GM19240 (cell line): ENCODE measurements around the gene NKX2-2.

Source experiments
- DNase-seq: peaks from one replicate; pipeline ENCODE4 v3.0.0; 2011; ENCODE audit warnings: low spot score; ENCODE audit not compliant: insufficient read length

The NKX2-2 gene

DNA sequence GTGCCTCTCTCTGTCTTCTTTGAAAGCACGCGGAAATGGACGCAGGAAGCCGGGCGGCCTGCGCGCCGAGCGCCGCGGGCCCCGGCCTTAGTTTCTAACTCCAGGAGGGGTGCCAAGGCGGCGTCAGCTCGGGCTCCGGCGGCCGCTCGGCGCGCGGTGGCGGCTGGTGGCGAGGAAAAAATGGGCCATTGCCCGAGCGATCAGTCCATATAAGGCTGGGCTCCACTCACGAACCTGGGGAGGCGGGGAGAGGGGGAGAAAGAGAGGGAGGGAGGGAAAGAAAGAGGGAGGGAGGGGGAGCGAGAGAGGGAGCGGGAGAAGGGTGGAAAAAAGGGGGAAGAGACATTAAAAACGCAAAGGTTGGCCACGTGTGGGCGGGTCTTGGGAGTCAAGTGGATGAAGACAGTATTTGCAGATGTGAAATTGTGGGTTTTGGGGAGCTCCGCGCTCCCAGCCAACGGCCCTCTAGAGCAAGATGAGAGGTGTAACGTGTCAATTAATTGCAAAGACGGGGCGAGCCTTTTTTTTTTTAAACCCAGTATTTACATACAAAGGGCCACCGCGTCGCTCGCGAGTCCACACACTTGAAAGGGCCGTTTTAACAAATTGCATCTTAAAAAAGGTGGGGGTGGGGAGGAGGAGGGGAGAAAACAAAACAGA, at the start of gene NKX2-2:
TSS of gene NKX2-2 (minus strand) at position 184 of the 660 bp plus-strand sequence. CDS start 395 bp downstream, outside the sequence.
- DNase-seq: no peak

GRCh38 chr20:21562656-21563055, 48.8 kb upstream of the NKX2-2 start:
- DNase-seq: no peak

GRCh38 chr20:21559305-21559704, 45.4 kb upstream of the NKX2-2 start:
- no peak for DNase-seq

DNA sequence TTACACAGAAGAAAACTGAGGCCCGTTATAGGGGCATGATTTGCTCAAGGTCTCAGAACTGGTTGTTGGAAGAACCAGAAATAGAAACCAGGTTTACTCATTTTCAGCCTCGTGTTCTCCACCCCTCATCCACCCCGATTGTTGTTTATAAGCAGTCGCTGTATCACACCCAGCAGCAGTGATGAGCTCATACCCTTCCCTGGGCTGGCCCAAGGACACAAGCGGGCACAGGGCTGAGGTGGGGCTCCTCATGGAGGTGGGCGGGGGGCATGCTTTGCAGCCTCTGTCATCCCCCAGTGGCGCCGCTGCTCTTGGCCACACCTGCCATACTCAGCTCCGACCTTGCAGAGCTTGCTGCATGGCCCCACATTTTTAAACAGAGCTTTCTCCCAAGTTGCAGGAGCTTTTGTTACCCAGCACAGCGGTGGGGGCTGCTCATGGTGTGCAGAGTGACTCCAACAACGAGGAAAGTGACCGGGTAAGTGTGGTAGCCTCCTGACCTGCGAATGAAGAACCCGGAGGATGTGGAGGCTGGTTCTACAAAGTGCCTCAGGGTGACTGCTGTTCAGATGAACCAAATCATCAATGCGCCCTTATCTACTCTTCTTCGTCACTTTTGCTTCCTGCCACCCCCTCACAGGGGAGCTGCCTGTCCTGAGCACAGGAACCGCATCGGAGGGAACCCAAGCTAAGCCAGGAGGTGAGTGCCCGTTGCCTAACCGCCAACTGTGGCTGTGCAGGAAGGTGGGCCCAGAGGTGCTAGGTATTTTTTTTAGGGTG, 43.6 kb upstream of the NKX2-2 start:
- DNase-seq: no peak

DNA sequence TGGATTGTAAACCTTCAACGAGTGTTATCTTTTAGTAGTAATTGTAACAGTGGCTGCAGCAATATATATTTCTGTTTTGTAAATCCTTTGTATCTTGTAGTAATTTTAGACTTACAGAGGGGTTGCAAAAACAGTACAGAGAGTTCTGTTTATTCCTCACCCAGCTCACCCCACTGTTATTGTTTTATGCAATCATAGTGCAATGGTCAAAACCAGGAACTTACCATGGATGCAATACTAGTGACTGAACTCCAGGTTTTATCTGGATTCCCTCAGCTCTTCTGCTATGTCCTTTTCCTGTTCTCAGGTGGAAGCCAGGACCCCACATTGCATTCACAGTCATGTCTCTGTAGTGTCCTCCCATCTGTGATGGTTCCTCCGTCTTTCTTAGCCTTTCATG, 42.5 kb upstream of the NKX2-2 start:
- no peak for DNase-seq

GRCh38 chr20:21555470-21556120, 41.7 kb upstream of the NKX2-2 start:
- no peak for DNase-seq

DNA sequence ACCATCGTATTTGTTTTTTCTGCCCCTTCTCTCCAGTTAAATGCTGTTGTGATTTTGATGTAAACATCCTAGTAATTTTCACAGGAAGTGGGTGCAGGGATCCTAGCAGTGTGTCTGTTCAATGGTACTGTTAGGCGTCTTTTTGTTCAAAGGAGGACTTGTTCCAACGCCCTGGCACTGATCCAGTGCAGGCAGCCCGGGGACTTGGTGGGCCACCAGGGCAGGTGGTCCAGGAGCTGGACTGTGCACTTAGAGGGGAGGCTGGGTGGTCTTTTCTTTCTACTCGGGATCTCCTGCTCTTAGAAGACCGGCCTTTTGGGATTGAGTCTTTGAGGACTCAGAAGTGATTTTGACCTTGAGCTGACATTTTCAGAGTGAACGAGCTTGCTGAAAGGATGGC, 41.1 kb upstream of the NKX2-2 start:
- no peak for DNase-seq

DNA sequence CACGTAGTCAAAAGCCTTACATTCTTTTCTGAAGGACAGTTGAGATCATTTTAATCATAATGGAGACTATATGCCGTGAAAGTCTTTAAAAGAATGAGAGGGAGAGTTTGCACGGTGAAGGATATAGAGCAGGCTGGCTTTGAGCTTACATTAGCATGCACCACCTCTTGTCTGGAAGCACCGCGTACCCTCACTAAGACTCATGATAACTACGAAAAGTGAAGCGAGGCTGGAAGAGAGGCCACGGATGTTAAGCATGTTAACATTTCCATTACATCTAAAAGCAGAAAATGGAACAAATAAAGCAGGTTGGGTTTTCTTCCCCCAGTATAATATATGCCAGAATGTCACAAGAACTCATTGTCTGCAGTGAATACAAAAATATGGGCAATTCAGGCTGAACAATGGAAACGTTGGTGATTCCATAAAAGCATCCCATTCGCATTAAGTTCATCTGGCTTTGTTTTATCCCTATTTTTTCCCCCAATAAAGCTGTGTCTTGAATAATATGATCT, 40.6 kb upstream of the NKX2-2 start:
- no peak for DNase-seq

DNA sequence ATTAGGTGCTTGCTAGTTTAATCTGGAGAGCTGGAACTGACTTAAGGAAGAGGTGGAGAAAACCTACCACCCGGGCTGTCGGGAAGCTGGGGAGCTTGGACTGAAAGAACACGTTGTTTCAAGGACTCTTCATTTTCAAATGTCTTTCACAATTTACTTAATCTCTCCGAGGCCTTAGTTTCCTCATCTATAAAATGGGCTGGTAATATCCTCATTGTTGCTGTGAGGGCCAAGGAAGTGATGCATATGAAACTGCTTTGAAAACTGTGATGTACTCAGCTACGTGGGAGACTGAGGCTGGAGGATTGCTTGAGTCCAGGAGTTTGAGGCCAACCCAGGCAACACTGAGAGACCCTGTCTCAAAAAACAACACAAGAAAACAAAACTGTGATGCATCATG, 36.7 kb upstream of the NKX2-2 start:
- DNase-seq: no peak

- DNase-seq: no peak
Measured at GRCh38 chr20:21548390-21549035, 34.6 kb upstream of the NKX2-2 start.

DNA sequence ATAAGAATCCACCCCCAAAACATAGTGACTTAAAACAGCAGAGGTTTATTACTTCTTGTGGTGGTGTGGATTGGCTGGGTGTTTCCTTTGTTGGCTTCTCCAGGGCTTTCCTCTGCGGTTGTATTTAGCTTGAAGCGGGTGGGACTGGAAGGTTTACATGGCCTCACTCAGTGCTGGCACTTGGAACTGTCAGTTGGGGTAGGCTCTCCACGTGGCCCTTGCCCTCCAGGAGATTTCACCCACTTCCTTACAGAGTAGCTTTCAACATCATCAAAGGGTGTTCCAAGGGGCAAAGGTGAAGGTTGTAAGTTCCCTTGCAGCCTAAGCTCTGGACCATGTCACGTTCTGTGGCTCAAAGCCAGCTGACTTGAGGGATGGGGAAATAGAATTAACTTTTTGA, 32.5 kb upstream of the NKX2-2 start:
- DNase-seq: no peak

GRCh38 chr20:21539512-21539911, 25.6 kb upstream of the NKX2-2 start:
- no peak for DNase-seq

DNA sequence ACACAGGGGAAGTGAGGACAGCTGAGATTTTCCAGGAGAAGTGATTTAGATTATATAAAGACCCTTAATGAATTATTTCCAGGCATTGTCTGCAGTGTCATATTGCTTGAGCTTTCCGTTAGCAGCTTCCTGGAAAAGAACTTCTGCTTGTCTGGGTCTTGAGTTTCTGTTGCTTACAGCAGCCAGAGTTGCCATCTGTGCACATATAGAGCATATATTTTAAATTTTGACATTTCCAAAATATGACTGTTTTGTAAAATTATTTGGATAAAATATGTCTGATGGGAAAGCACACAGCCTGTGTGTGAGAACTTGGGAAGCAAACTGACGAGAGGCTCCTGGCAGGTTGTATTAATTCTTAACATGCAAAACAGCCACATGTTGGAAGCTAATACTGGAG, 21.0 kb upstream of the NKX2-2 start:
- DNase-seq: no peak

DNA sequence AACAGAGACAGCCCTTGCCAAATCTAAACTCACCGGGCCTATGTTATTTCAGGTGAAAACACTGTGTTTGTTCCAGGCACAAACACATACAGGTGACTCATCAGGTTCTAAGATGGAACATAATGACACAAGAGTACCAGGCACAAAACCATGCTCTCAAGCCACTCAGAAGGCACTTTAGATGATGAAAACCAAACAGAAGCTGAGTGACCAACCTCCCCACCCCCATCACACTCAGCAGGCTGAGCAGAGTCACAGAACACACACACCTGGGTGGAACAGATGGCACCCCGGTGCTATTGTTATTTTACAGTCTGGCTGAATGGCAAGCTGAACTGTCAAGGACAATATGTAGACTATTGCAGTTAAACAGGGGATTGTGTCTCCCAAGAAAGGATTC, 20.6 kb upstream of the NKX2-2 start:
- no peak for DNase-seq

- no peak for DNase-seq
Measured at GRCh38 chr20:21529863-21530262, 16.0 kb upstream of the NKX2-2 start.

GRCh38 chr20:21528870-21529269, 15.0 kb upstream of the NKX2-2 start:
- no peak for DNase-seq

- DNase-seq: no peak
Measured at GRCh38 chr20:21527908-21528307, 14.0 kb upstream of the NKX2-2 start.

GRCh38 chr20:21526776-21527175, 12.9 kb upstream of the NKX2-2 start:
- no peak for DNase-seq

GRCh38 chr20:21523895-21524294, 10.0 kb upstream of the NKX2-2 start:
- no peak for DNase-seq

DNA sequence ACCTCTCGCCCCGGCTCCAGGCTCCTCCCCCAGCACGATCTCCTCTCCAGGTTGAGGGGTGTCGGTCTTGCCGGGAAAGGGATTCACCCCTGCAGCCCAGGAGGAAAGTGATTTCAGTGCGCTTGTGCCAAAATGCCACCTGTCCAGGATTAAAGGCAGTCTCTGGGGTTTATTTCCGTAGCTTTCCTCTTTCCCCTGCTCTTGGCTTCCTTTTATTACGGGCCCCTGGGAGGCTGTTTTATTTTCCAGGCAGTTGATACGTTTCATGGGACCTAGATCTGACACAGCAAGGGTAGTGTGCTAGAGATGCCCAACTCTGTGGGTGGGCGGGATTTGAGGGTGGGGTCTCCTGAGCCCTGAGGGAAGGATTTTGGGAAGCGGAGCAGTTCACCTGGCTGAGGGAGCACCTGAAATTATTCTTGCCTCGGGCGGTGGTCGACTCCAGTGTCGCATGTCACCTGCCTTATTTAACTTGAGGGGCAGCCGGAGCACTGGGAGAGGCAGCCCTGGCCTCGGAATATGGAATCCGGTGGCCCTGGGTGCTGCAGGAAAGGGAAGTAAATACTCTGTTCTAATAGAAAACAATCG, 9.5 kb upstream of the NKX2-2 start:
- DNase-seq: no peak

DNA sequence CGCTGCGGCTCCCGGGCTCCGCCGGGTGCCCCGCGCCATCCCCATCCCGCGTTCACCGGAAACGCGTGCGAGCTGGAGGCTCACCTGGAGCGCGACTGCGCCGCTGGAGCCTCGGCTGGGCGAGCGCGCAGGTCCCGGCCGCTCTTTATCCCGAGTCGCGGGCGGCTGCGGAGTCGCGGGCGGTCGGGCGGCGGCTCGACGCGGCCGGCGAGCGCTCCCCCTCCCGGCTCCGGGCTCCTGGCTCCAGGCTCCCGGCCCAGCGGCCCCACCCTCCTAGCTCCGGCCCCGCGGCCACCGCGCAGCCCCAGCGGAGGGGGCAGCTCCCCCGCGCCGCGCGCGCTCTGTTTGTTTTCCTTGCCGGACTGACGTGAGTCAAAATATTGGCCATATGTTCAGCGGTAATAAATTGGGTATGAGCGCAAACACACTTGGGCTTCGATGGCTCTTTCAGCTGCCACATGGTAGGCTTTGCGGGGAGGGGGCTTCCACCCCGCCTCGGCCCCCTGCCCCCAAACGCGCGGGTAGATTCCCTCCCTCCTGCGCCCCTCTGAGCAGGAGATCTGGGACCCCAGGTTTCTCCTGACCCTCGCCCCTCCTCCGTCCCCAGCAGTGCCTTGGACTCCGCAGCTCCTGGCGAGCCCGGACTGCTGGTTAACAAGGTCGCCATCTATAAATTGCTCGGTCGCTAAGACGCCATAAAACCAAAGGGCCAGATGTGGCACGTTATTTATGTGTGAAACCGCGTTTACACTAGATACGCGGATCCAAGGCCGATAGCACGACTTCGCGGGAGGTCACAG, 8.8 kb upstream of the NKX2-2 start:
- DNase-seq: no peak
